B cell (primary cell): Measurements from ENCODE around the gene POLK. TPM values are rescaled to one million over a fixed set of nuclear protein-coding genes. Genes with fewer than 3 reads are reported as not detected.
"Not testable (repeated sequence)": the region's sequence is repeated elsewhere in the genome, so short reads cannot be mapped to it uniquely, and the experiment has no call there.

Experiments
- ATAC-seq: fragments of 200-7000 bp; cut with Tn5 transposase; one replicate; pipeline ENCODE4 v1.10.0; 2021; ENCODE audit warnings: low read depth, mild to moderate bottlenecking, moderate number of reproducible peaks, moderate library complexity
- CTCF ChIA-PET: fragments of 350-600 bp; sonication (Branson Sonifier 250); formaldehyde crosslinking; loops from one replicate; lab custom pipeline; 2021; ENCODE audit warnings: antibody characterized with exemption, inconsistent platforms; lab: Charles Lee
- POLR2A ChIA-PET: fragments of 350-600 bp; sonication (Branson Sonifier 250); formaldehyde crosslinking; loops from one replicate; lab custom pipeline; 2021; ENCODE audit warnings: antibody characterized with exemption; lab: Charles Lee
- DNase-seq: peaks from one replicate; pipeline ENCODE4 v3.0.0; 2013
- H2AFZ ChIP-seq: 2 replicates; pipeline ENCODE4 v1.6.1; 2012; ENCODE audit warnings: mild to moderate bottlenecking, low read depth, low read length; ENCODE audit not compliant: insufficient read depth, poor library complexity, severe bottlenecking
- H3K27ac ChIP-seq, 2 donors: 1 replicate in 1 of 2; 2 replicates in 1 of 2; pipeline ENCODE4 v1.5.1; 2012 to 2013; ENCODE audit warnings: low read length in 2 of 2, mild to moderate bottlenecking in 2 of 2, moderate library complexity in 1 of 2
- H3K27me3 ChIP-seq, 4 experiments: fragments of 200-600 bp in 1 of 4; sonication (generic) in 1 of 4; replicated peaks in 1 of 4; 1 replicate in 2 of 4; 2 replicates in 2 of 4; pipeline versions ENCODE4 v1.6.1 to v1.7.0; 2013 to 2016; ENCODE audit warnings: low read length in 3 of 4, mild to moderate bottlenecking in 2 of 4, mixed read lengths in 1 of 4, moderate library complexity in 1 of 4; ENCODE audit not compliant: insufficient read depth in 4 of 4, control insufficient read depth in 3 of 4; ENCODE audit errors: control extremely low read depth in 1 of 4
- H3K36me3 ChIP-seq, 2 experiments: replicated peaks in 1 of 2; 1 replicate in 1 of 2; 2 replicates in 1 of 2; pipeline versions ENCODE4 v1.6.1 to v1.7.1; 2013; ENCODE audit warnings: low read length in 1 of 2; ENCODE audit not compliant: insufficient read depth in 2 of 2, control insufficient read depth in 1 of 2; ENCODE audit errors: control extremely low read depth in 1 of 2, extremely low read depth in 1 of 2
- H3K4me1 ChIP-seq, 2 donors: fragments of 200-600 bp in 1 of 2; sonication (generic) in 1 of 2; 1 replicate in 1 of 2; 2 replicates in 1 of 2; pipeline versions ENCODE4 v1.5.1 to v1.6.1; 2013 to 2017; ENCODE audit warnings: low read length in 2 of 2; ENCODE audit not compliant: control insufficient read depth in 2 of 2, insufficient read depth in 2 of 2
- H3K4me2 ChIP-seq: replicated peaks from 2 replicates; pipeline ENCODE3; 2012; ENCODE audit warnings: mild to moderate bottlenecking, low read depth, low read length; ENCODE audit not compliant: poor library complexity, severe bottlenecking
- H3K4me3 ChIP-seq, 5 experiments: fragments of 200-600 bp in 1 of 5; sonication (generic) in 1 of 5; 1 replicate in 3 of 5; 2 replicates in 2 of 5; pipeline versions ENCODE4 v1.5.1 to v1.7.0; 2011 to 2016; ENCODE audit warnings: low read length in 4 of 5, mild to moderate bottlenecking in 4 of 5, low read depth in 2 of 5, control low read depth in 1 of 5, moderate library complexity in 1 of 5; ENCODE audit not compliant: insufficient read depth in 1 of 5; ENCODE audit errors: control extremely low read depth in 1 of 5, extremely low read depth in 1 of 5
- H3K79me2 ChIP-seq: fragments of 200-600 bp; sonication (generic); one replicate; pipeline ENCODE4 v1.6.0; 2016; ENCODE audit warnings: low read length; ENCODE audit not compliant: control insufficient read depth, insufficient read depth
- H3K9ac ChIP-seq: fragments of 200-600 bp; sonication (generic); 2 replicates; pipeline ENCODE4 v1.6.1; 2017; ENCODE audit warnings: mild to moderate bottlenecking, low read length, moderate library complexity
- H3K9me3 ChIP-seq, 3 donors: one replicate each; pipeline versions ENCODE4 v1.6.1 to v1.7.1; 2013; ENCODE audit warnings: low read length in 2 of 3; ENCODE audit not compliant: control insufficient read depth in 2 of 3, insufficient read depth in 1 of 3; ENCODE audit errors: control extremely low read depth in 1 of 3
- H4K20me1 ChIP-seq: 2 replicates; pipeline ENCODE4 v1.6.0; 2012; ENCODE audit warnings: mild to moderate bottlenecking, low read length; ENCODE audit not compliant: insufficient read depth, control insufficient read depth, poor library complexity, severe bottlenecking
- H3K27ac Mint-ChIP-seq: one replicate; pipeline ENCODE4 v1.8.0; 2021; ENCODE audit warnings: mixed read lengths
- H3K27me3 Mint-ChIP-seq: one replicate; pipeline ENCODE4 v1.8.0; 2021; ENCODE audit warnings: mixed read lengths
- H3K4me1 Mint-ChIP-seq: one replicate; pipeline ENCODE4 v1.8.0; 2021; ENCODE audit warnings: mixed read lengths
- H3K4me3 Mint-ChIP-seq: one replicate; pipeline ENCODE4 v1.8.0; 2021; ENCODE audit warnings: mixed read lengths
- H3K9me3 Mint-ChIP-seq: one replicate; pipeline ENCODE4 v1.8.0; 2022; ENCODE audit warnings: mixed read lengths; ENCODE audit not compliant: insufficient read depth
- EZH2 ChIP-seq: IDR thresholded peaks from 2 replicates; pipeline ENCODE4 v1.6.1; 2012; ENCODE audit warnings: borderline replicate concordance, low read depth, mild to moderate bottlenecking, moderate library complexity, low read length; ENCODE audit not compliant: insufficient read depth, poor library complexity, severe bottlenecking
- WGBS: methylation state at CpG from one replicate; pipeline ENCODE4 v1.1.5; 2013; ENCODE audit warnings: missing lambda C conversion rate; ENCODE audit not compliant: insufficient coverage; 5-methylcytosine and 5-hydroxymethylcytosine counted together
- intact Hi-C: fragments of 100-400 bp; cut with micrococcal nuclease; formaldehyde crosslinking; loops from one replicate; pipeline ENCODE4 v1.10.0; 2022
- polyA plus RNA-seq: library from polyadenylated mRNA; depleted of rRNA; stranded (reverse); fragments of >200 nt; gene quantifications from 2 replicates; pipeline ENCODE4 v1.2.3, GENCODE V29; 2012
- total RNA-seq, 2 donors: library from RNA; stranded (reverse); fragments of 120-200 nt in 1 of 2; gene quantifications; 1 replicate in 1 of 2; 2 replicates in 1 of 2; pipeline versions ENCODE4 v1.2.3 to v1.2.4, GENCODE V29; 2013 to 2022
- TF ChIP-seq, protein P1 (sequence below): fragments of 200-600 bp; IDR thresholded peaks from one replicate; pipeline ENCODE4 v1.8.0; 2022; ENCODE audit warnings: antibody characterized with exemption, mild to moderate bottlenecking

The POLK gene
- total and polyA plus RNA-seq, 2 donors (not counting 1 experiment from before 2014, with no cell fraction given) = 13.8 to 41.6 TPM

DNA sequence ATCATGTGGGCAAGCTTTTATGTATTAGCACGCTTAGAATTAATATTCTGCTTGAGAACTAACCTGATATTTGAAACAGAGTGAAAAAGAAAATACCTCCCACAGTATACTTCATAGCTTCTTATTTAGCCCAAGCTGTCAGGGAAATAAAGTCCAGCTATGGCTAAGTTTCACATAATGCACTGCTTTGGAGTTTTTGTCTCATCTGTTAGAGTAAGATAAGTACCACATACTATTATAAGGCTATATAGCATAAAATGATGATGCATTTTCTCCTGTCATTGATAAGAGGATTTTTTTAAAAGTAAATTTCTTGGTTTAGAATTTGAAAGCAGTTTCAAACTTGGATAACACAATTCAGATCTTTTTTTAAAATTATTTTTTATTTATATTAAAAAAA, 97.2 kb downstream of the POLK start:
- H4K20me1 ChIP-seq = no peaks in the 10 kb centered on the region
- H3K4me3 ChIP-seq = no peak overlapping the region
- peaks cover 9% of the 10 kb centered on the region for H3K27me3 Mint-ChIP-seq
- peaks cover 0 to 15% (median 10%) of the 10 kb centered on the region in 4 experiments for H3K27me3 ChIP-seq
- H3K27ac Mint-ChIP-seq = no peak overlapping the region
- H3K4me2 ChIP-seq = no peak overlapping the region
- peaks cover 17% of the 10 kb centered on the region for H3K4me1 Mint-ChIP-seq
- ATAC-seq (no peak), DNase-seq (no peak)
- H2AFZ ChIP-seq = no peak overlapping the region
- no peak overlapping the region for H3K27ac ChIP-seq
- H3K4me3 Mint-ChIP-seq = no peak overlapping the region
- no peaks in the 10 kb centered on the region for H3K9me3 ChIP-seq
- H3K36me3 ChIP-seq = no peaks in the 10 kb centered on the region
- H3K4me1 ChIP-seq = peaks cover 10 to 16% of the 10 kb centered on the region in 2 donors
- WGBS = no CpG with 5 or more reads among the region's 1 CpG
- POLR2A ChIA-PET = no interaction called here
- TF ChIP-seq, protein P1, sequence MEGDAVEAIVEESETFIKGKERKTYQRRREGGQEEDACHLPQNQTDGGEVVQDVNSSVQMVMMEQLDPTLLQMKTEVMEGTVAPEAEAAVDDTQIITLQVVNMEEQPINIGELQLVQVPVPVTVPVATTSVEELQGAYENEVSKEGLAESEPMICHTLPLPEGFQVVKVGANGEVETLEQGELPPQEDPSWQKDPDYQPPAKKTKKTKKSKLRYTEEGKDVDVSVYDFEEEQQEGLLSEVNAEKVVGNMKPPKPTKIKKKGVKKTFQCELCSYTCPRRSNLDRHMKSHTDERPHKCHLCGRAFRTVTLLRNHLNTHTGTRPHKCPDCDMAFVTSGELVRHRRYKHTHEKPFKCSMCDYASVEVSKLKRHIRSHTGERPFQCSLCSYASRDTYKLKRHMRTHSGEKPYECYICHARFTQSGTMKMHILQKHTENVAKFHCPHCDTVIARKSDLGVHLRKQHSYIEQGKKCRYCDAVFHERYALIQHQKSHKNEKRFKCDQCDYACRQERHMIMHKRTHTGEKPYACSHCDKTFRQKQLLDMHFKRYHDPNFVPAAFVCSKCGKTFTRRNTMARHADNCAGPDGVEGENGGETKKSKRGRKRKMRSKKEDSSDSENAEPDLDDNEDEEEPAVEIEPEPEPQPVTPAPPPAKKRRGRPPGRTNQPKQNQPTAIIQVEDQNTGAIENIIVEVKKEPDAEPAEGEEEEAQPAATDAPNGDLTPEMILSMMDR = no peak
- no peak for TF ChIP-seq EZH2
- H3K9ac ChIP-seq = no peak overlapping the region
- intact Hi-C loops = no loop called here
- CTCF ChIA-PET = no interaction called here
- H3K79me2 ChIP-seq = no peaks in the 10 kb centered on the region
- no peaks in the 10 kb centered on the region for H3K9me3 Mint-ChIP-seq

DNA sequence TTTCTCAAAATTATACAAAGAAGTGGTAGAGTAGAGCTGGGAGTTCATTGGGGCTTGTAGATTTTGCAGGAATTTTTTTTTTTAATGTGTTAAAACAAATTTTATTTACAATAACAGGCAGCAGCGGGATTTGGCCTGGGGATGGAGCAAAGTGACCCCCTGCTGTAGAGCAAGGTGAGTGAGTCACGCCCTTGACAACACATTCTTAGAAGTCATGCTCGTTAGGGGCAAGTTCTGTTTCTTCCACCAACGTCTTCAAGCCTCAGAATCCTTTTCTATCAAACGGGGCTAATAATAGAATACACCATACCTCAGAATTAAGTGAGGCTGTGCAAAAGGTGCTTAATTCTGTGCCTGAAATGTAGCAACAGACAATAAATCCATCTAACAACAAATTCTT, 98.5 kb downstream of the POLK start:
- WGBS = 100% methylated on average over 2 of the region's 5 CpGs
- H4K20me1 ChIP-seq = no peaks in the 10 kb centered on the region
- peaks cover 0 to 15% (median 10%) of the 10 kb centered on the region in 4 experiments for H3K27me3 ChIP-seq
- no peak overlapping the region for H3K4me2 ChIP-seq
- intact Hi-C loops = no loop called here
- ATAC-seq (no peak), DNase-seq (no peak)
- Mint-ChIP-seq H3K9me3 (no peaks in the 10 kb centered on the region), H3K4me1 (peaks cover 17% of the 10 kb centered on the region), H3K27me3 (peaks cover 9% of the 10 kb centered on the region), H3K27ac (no peak overlapping the region), H3K4me3 (no peak overlapping the region)
- no peak overlapping the region for H3K27ac ChIP-seq
- H2AFZ ChIP-seq = no peak overlapping the region
- no peak for TF ChIP-seq EZH2
- TF ChIP-seq, protein P1 = no peak
- ChIA-PET CTCF (no interaction called here), POLR2A (no interaction called here)
- peaks cover 10 to 16% of the 10 kb centered on the region in 2 donors for H3K4me1 ChIP-seq
- H3K9me3 ChIP-seq = no peaks in the 10 kb centered on the region
- H3K9ac ChIP-seq = no peak overlapping the region
- no peaks in the 10 kb centered on the region for H3K79me2 ChIP-seq
- no peaks in the 10 kb centered on the region for H3K36me3 ChIP-seq
- H3K4me3 ChIP-seq = no peak overlapping the region

DNA sequence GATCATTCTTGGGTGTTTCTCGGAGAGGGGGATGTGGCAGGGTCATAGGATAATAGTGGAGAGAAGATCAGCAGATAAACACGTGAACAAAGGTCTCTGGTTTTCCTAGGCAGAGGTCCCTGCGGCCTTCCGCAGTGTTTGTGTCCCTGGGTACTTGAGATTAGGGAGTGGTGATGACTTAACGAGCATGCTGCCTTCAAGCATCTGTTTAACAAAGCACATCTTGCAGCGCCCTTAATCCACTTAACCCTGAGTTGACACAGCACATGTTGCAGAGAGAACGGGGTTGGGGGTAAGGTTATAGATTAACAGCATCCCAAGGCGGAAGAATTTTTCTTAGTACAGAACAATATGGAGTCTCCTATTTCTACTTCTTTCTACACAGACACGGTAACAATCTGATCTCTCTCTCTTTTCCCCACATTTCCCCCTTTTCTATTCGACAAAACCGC, 99.2 kb downstream of the POLK start:
- H4K20me1 ChIP-seq, H3K36me3 ChIP-seq, H2AFZ ChIP-seq, H3K4me3 ChIP-seq, DNase-seq, ATAC-seq, H3K9ac ChIP-seq, intact Hi-C loops, H3K27me3 Mint-ChIP-seq, H3K27ac ChIP-seq, H3K9me3 Mint-ChIP-seq, POLR2A ChIA-PET, H3K79me2 ChIP-seq, H3K9me3 ChIP-seq, H3K27ac Mint-ChIP-seq, CTCF ChIA-PET: not testable (repeated sequence)
- H3K4me1 Mint-ChIP-seq = peaks cover 17% of the 10 kb centered on the region
- H3K4me1 ChIP-seq = peaks cover 10 to 16% of the 10 kb centered on the region in 2 donors
- 24% methylated on average over 5 of the region's 11 CpGs for WGBS
- peak overlapping the region; percentile 70 for H3K4me3 Mint-ChIP-seq
- H3K27me3 ChIP-seq = peaks cover 0 to 15% (median 10%) of the 10 kb centered on the region in 4 experiments
- peak overlapping the region; percentile 71 for H3K4me2 ChIP-seq
